CD4-positive, alpha-beta T cell treated with Interferon alpha-2 for 1 hour (primary cell): ENCODE results near the gene ITGB1BP2.
"Not testable (repeated sequence)": the region's sequence is repeated elsewhere in the genome, so short reads cannot be mapped to it uniquely, and the experiment has no call there.

Experiments used
- DNase-seq, 2 donors: peaks; one replicate each; pipeline ENCODE4 v3.0.0-alpha.2; 2020 to 2022

The ITGB1BP2 gene

DNA sequence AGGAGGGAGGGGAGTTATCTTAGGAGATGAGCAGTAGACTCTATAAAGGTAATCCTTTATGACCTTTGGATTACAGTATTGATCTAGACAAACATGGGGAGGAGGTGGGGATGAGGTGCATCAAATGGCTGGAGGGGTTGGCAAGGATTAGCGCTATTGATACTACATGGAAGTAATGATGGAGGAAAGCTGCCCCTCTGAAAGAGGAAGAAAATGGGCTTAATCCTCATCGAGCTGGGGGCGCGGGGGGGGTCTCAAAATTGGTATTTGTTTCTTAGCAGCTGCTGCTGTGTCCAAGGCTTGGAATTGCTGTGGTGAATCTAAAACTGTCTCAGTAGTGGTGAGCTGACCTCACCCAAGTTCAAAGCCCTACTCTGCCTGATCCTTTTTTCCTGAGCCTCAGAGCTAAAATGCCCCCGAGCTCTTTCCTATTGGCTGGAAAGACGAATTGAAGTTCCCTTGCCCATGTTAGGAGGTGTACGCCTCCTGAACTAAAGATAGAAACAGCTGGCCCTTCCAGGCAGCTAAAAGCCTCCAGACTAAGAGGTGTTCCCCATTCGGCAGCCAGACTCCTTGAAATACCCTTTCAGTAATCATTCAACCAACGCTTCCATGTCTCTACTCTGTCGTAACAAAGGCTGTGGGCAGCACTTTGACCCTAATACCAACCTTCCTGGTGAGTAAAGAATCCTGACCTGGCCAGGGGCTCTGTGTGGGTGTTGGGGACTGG, at the start of gene ITGB1BP2:
TSS of gene ITGB1BP2 (plus strand) at position 556 of the 730 bp plus-strand sequence. CDS start at position 613, 57 bp downstream.
- DNase-seq, result no peak

DNA sequence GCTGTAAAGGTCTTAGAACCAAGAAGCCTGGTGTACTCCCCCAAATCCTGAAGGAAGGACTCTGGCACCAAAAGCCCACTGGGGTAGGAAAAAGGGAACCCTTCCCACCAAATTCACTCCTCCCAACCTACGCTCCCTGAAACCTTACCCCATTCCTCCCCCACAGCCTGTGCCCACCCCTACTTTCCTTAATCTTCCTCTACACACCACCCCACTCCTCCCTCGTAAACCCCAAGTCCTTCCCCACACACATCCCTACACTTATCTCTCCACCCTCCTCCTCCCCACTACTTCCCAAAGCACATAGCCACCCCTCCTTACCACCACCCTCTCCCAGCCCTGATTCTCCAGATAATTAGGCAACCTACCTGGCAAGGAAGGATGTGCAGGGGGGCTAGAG, 49.3 kb upstream of the ITGB1BP2 start:
- no peak for DNase-seq

DNA sequence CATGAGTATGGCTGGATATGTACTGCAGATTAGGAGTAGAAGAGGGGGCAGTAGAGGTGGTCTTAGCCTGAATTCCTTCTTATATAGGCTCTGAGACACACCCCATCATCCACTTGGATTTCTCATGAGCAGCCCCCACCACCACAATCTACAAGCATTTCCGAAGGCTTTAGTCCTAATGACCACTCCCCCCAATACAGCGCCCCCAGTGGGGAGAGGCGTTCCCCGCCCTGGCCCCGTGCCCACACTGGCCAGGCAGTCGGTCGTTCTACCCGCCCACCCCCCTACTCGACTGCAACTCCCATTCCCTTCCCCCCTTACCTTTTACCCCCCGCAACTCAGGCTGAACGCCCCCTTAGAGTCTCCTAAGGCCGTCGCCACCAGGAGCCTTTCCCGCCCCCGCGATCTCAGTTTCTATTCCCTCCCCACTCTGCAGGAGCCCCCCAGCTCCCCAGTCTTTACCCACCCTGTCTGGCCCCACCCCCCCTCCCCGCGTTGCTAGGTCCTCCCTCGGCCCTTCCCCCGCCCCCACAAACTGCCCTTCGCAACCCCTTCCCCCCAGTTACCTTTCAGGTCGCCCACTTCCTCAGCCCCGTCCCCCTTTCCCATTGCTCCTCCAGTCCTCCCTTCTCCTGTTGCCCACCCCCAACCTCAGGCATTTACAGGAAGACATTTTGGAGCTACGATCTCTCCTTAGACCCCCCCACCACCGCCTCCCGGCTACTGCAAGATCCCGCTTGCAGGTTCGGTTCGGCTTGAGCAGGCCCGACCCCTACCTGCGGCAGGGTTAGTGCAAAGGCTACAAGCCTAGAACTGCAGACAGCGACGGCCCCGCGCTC, 48.1 kb upstream of the ITGB1BP2 start:
- DNase-seq, result peak; percentile 32 to 47

DNA sequence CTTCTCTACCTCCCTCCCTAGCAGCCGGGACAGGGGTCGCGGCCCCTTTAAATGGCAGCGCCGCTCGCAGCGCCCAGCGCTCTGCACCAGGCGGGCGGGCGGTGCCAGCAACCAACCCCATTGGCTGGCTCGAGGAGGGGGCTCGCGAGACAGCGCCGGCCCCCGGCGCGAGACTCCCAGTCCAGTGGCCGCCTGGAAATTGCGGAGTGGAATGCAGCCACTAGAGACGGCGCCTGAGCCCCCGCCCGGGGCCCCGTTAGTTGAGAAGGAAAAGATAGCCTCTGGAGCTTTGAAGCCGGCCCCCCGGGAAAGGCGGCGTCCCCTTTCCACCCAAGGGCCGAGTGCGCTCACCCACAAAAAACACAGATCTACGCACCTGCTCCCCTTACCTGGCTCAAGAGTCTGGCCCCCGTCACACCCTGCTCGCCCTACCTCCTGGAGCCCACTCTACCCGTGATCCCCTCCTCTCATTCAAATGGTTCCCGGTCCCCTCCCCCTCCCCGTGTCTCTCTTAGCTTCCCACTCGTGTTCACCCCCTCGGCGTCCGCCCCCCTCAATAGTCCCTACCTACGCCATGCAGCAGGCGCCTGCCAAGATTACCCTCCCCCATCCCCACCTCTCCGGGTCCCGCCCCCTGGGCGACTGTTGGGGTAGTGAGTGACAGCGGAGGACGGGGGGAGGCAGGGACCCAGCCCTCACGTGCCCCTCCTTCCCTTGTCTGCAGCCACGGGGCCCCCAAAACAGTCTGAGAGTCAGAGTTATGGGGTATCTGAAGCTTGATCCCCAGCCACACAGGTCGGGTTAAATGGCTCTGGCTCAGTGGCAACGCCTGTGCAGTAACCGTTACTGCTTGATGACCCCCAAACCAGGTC, 47.2 kb upstream of the ITGB1BP2 start, which contains the start of gene ZMYM3:
TSS of gene ZMYM3 (minus strand) at position 49 of the 872 bp plus-strand sequence. CDS start 885 bp downstream, outside the sequence.
- DNase-seq, result peak; percentile 81 to 87

DNA sequence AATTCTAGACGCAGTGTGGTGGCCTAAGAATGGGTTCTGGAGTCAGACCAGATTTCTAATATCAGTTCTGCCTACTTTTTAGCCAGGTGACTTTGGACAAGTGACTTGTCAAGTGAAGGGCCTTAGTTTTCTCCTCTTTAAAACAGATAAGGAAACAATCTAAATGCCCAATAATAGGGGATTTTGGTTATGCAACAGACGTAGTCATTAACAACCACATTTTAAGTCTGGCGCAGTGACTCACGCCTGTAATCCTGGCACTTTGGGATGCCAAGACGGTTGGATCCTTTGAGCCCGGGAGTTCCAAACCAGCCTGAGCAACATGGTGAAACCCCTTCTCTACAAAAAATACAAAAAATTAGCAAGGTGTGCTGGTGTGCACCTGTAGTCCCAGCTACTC, 45.5 kb upstream of the ITGB1BP2 start:
- no peak for DNase-seq

DNA sequence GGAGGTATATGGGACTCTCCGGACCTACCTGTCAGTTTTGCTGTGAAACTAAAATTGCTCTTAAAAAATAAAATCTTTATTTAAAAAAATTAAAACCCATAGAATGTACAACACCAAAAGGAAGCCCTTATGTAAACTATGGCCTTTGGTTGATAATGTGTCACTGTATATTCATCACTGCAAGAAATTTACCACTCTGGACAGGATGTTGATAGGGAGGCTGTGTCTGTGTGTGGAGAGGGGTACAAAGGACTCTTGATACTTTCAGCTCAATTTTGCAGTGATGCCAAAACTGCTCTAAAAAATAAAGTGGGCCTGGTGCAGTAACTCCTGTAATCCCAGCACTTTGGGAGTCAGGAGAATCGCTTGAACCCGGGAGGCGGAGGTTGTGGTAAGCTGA, 44.7 kb upstream of the ITGB1BP2 start:
- no peak for DNase-seq

DNA sequence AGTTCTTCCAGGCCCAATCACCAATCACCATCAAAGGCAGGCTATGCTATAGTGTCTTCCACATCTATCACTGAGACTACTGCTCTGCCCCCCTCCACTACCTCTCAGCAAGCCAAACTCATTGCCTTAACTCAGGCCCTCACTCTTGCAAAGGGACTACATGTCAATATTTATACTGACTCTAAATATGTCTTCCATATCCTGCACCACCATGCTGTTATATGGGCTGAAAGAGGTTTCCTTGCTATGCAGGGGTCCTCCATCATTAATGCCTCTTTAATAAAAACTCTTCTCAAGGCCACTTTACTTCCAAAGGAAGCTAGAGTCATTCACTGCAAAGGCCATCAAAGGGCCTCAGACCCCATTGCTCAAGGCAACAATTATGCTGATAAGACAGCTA, 32.9 kb upstream of the ITGB1BP2 start:
- not testable (repeated sequence) for DNase-seq

DNA sequence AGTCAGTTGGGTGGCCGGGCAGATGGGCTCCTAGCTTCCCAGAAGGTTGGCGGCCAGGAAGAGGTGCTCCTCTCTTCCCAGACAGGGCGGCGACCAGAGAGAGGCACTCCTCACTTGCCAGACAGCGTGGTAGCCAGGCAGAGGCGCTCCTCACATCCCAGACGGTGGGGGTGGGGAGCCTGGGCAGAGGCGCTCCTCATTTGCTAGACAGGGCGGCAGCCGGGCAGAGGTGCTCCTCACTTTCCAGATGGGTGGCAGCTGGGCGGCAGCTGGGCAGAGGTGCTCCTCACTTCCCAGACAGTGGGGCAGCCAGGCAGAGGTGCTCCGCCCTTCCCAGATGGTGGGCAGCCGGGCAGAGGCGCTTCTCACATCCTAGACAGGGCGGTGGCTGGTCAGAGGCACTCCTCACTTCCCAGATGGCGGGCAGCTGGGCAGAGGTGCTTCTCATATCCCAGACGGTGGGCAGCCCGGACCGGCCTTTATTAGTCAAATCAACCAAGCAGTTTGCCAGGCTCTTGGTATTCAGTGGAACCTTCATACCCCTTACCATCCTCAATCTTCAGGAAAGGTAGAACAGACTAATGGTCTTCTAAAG, 31.7 kb upstream of the ITGB1BP2 start:
- DNase-seq, result no peak

DNA sequence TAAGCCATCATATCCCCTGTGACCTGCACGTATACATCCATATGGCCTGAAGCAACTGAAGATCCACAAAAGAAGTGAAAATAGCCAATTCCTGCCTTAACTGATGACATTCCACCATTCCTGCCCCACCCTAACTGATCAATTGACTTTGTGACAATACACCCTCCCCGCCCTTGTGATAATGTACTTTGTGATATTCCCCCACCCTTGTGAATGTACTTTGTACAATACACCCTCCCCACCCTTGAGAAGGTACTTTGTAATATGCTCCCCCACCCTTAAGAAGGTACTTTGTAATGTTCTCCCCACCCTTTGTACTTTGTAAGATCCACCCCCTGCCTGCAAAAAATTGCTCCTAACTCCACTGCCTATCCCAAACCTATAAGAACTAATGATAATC, 29.2 kb upstream of the ITGB1BP2 start:
- not testable (repeated sequence) for DNase-seq

DNA sequence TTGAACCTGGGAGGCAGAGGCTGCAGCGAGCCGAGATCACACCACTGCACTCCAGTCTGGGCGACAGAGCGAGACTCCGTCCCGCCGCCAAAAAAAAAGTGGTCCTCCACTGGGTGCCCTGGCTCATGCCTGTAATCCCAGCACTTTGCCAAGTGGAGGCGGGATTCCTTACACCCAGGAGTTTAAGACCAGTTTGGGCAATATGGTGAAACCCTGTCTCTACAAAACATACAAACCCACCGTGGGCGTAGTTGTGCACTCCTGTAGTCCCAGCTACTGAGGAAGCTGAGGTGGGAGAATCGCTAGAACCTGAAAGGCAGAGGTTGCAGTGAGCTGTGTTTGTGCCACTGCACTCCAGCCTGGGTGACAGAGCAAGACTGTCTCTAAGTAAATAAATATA, 20.2 kb upstream of the ITGB1BP2 start:
- DNase-seq, result not testable (repeated sequence)

DNA sequence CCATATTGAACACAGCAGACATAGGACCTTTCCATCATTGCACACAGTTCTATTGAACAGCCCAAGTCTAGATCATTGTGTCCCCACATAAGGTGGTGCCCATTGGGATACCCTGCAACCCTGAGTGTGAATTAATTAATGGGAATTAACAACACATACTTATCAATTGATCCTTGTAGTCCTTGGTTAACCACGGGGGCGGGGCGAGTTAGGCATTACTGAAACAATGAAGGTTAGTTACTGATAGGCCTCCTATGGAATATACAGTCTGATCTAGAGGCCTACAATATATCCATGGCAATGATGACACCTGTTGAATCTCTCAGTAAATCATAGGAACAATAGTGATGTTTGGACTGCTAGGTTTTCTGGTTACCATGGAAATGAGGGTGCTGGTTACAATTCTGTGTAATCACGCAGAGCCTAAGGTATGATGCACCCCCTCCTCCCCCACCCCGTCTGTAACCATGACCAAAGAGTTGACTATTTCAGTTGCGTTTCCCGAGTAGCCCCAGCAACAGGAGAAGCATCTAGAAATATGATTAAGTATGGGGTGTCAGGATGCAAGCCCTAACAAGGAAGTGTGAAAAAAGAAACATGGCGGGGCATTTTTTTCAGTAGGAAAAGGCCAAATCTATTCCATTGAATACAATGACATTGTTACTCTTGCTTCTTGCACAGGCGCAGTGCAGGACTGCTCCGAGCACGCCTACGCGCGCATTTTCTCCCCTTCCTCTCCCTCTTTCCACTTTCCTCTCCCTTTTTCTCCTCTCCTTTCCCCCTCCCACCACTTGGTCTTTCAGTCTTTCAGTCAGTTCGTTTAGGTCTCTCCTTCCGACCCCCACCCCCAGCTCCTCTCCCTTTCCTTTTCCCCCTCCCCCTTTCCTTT, 18.8 kb upstream of the ITGB1BP2 start:
- DNase-seq, result peak; percentile 59 to 72

DNA sequence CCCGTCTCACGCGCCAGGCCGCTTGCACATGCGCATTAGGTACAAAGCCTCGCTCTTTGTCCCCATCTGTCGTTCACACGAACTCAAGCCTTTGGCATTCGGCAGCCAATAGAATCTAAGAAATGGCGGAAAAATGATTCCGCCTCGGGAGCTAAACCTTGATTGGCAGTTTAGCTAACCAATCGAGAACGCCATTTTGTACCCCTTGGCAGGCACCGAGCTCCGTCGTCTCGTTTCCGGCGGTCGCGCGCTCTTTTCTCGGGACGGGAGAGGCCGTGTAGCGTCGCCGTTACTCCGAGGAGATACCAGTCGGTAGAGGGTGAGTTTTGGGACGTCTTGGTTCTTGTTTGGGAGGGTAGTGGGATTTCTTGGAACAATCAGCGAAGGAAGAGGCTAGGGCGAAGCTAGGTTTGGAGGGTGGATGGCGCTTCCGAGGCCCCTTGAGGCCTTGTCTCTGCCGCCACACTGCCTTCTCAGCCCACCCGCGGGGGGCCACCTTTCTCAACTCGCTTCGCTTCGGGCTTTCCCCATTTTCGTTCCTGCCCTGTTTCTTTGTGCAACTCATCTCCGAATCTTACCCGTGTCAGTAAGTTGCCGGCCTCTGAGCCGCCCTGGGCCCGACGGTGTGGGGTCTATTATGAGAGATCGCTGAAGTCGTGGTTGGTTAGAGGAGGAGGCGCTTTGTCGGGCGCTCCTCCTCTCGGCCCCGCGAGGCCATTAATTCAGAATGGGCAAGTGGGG, 18.0 kb upstream of the ITGB1BP2 start, which contains the start of gene NONO:
TSS of gene NONO (plus strand) at position 233 of the 741 bp plus-strand sequence. CDS start 7,003 bp downstream, outside the sequence.
- DNase-seq, result peak; percentile 92 to 96

DNA sequence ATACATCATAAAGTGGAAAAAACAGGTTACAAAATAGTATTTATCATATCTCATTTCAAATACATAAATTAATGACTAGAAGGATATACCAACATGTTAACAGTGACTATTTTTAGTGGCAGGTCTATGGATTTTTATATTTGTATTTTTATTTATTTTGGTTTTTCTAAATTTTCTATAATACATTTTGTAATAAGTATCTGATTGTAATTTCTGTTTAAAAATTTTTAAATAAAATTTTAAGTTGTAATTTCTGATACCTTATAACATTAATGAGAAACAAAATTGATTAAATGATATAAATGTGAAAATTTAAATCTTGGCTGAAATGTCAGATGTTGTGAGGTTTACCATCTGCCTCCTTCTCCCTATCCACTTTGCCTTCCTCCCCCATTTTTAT, 15.6 kb upstream of the ITGB1BP2 start:
- DNase-seq, result no peak

DNA sequence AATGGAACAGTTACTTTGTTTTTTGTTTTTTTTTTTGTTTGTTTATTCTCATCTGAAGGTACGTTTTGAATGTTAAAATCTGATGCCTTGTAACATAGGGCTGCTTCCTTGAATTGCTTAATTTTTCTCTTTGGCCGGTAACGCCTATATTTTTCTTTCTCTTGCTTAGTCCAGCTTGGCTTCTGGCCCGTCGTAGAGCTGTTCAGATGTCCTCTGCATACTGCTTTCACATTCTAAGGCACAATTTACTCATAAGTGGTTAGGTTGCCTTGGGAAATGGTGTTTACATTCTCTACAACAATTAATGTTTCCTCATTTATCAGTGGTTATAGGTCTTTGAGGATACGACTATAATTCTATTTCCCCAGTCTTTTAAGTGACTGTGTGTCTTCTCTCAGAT, 10.2 kb upstream of the ITGB1BP2 start:
- no peak for DNase-seq

DNA sequence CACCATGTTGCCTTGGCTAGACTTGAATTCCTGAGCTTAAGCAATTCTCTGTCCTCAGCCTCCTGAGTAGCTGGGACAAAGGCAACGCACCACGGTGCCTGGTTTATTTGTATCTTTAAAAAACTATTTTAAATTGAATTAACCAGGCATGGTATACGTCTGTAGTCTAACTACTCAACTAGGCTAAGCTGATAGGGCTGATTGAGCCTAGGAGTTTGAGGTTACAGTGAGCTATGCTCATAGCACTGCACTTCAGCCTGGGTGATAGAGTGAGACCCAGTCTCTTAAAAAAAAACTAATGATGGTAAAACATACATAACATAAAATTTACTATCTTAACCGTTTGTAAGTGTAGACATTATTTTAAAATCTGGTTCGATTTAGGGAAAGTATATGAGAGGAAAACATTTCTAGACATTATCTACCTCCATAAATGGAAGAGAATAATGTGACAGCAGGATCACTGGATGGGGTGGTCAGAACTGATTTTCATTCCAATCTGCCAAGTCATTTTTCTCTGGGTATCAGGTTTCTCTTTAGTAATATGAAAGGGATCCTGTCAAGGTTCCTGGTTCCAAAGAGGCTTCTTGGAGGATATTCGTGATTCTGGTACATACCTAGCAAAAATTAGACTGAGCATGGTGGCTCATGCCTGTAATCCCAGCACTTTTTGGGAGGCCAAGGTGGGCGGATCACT, 8.7 kb upstream of the ITGB1BP2 start:
- no peak for DNase-seq

DNA sequence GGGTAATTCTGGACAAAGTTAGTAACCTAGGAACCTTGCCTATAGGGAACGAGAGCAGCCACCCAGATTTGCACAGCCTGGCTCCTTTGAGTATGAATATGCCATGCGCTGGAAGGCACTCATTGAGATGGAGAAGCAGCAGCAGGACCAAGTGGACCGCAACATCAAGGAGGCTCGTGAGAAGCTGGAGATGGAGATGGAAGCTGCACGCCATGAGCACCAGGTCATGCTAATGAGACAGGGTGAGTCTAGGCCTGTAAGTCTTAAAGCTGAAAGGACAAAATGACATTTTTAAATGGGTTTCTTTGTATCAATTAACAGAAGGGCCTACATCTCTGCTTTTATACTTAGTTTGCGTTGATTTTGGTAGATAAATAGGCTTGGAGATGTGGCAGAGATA, 4.7 kb upstream of the ITGB1BP2 start:
- DNase-seq, result no peak

DNA sequence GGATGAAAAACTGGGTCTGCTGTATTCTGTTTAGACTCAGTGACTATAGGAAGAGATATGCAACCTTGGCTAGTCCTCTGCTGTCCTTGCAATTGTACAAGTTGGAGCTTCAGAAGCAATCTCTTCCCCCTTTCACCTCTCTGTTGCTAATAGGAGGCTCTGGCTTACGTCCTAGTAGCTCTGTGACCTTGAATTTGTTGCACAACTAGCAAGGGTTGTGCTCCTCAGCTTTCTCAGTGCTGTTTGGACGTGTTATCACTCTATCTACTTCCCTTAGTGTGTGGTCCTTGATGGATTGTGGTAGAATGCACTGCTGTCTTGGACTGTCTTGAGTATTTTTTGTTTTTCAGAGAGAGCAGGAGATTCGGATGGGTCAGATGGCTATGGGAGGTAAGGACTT, 3.4 kb upstream of the ITGB1BP2 start:
- DNase-seq, result no peak

DNA sequence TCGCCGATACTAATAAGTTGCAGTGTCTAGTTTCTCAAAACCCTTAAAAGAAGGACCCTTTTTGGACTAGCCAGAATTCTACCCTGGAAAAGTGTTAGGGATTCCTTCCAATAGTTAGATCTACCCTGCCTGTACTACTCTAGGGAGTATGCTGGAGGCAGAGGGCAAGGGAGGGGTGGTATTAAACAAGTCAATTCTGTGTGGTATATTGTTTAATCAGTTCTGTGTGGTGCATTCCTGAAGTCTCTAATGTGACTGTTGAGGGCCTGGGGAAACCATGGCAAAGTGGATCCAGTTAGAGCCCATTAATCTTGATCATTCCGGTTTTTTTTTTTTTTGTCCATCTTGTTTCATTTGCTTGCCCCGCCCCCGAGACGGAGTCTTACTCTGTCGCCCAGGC, 1.5 kb upstream of the ITGB1BP2 start:
- DNase-seq, result not testable (repeated sequence)

DNA sequence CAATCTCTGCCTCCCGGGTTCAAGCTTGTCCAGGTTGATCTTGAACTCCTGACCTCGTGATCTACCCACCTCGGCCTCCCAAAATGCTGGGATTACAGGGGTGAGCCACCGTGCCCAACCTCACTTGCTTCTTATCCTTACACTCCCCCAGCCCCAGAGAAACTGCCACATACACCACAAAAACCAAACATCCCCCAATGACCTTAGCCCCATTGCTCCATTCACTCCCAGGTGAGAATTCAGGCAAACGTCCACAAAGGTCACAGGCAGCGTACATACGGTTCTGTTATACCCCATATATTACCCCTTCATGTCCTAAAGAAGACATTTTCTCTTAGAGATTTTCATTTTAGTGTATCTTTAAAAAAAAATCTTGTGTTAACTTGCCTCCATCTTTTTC, 1.1 kb upstream of the ITGB1BP2 start:
- not testable (repeated sequence) for DNase-seq
